ENCODE results near the gene SYNE3.

Gene SYNE3, protein sequence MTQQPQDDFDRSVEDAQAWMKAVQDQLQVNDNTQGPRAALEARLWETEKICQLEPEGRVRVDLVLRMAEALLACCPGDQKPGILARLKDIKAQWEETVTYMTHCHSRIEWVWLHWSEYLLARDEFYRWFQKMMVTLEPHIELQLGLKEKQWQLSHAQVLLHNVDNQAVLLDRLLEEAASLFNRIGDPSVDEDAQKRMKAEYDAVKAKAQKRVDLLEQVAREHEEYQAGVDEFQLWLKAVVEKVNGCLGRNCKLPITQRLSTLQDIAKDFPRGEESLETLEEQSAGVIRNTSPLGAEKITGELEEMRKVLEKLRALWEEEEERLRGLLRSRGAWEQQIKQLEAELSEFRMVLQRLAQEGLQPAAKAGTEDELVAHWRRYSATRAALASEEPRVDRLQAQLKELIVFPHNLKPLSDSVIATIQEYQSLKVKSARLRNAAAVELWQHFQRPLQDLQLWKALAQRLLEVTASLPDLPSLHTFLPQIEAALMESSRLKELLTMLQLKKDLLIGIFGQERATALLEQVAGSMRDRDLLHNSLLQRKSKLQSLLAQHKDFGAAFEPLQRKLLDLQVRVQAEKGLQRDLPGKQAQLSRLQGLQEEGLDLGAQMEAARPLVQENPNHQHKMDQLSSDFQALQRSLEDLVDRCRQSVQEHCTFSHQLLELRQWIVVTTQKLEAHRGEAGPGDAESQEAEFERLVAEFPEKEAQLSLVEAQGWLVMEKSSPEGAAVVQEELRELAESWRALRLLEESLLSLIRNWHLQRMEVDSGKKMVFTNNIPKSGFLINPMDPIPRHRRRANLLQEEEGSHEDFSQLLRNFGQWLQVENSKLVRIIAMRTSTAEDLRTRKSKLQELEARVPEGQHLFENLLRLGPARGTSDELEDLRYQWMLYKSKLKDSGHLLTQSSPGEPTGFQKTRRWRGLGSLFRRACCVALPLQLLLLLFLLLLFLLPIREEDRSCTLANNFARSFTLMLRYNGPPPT

DNA sequence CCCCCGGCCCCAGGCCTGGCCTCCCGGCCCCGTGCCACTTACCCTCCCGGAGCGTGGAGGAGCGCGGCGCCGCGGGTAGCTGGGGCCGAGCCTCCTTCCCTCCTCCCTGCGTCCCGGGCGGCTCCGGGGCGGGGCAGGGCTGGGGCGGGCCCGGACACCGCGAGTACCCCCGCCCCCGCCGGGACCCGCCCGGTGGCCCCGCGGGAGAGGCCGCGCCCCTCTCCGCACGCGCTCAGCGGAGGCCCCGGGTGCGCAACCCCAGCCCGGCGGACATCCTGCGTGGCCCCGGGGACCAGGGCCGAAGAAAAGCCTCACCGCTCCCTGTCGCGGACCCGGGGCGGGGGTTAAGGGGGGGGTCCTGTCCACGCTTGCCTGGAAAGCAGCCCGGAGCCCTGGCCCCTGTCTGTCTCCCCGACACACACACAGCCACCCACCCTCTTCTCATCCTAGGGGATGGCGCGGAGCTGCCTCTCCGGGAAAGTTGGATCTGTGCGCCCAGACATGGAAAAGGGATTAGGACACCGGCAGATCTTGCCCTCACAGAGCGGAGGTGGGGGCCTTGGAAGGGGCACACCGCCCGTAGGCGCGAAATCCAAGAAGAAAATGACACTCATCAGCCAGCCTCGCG is at the start of gene SYNE3:
SYNE3 (minus strand) TSS at position 97 of the 628 bp plus-strand sequence. CDS start 40,829 bp downstream, outside the sequence.
- Mint-ChIP-seq H3K27ac (peak within 1 kb of the TSS; percentile 98), H3K9me3 (no peaks in the 10 kb centered on the region), H3K27me3 (ENCODE audit: low read depth) (no peaks in the 10 kb centered on the region), H3K4me3 (peak within 1 kb of the TSS; percentile 93), H3K36me3 (ENCODE audit: low read depth) (peaks cover 16% of the 10 kb centered on the region), H3K4me1 (ENCODE audit: low read depth) (peaks cover 58% of the 10 kb centered on the region)

DNA sequence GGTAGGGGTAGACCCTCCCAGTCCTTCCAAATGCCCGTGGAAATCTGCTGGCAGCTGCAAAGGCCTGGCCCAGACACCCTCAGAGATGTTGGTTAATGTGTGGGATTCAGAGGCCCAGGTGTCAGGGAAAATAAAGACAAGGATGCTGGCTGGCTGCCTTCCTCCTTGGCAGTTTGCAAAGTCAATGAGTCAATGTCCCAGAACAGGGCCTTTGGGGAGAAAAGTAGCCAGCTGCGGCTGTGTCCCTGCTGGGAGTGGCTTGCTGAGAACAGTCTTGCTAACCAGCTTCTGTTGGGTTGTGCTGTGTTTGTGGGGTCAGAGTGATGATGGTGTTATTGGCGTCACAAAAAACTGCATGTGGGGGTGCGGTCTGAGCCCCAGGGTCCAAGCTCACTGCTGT is 47.6 kb upstream of the SYNE3 start:
- Mint-ChIP-seq H3K9me3 (no peaks in the 10 kb centered on the region), H3K4me1 (ENCODE audit: low read depth) (peaks cover 3% of the 10 kb centered on the region), H3K27me3 (ENCODE audit: low read depth) (peaks cover 10% of the 10 kb centered on the region), H3K27ac (no peak overlapping the region), H3K36me3 (ENCODE audit: low read depth) (no peaks in the 10 kb centered on the region), H3K4me3 (no peak overlapping the region)

DNA sequence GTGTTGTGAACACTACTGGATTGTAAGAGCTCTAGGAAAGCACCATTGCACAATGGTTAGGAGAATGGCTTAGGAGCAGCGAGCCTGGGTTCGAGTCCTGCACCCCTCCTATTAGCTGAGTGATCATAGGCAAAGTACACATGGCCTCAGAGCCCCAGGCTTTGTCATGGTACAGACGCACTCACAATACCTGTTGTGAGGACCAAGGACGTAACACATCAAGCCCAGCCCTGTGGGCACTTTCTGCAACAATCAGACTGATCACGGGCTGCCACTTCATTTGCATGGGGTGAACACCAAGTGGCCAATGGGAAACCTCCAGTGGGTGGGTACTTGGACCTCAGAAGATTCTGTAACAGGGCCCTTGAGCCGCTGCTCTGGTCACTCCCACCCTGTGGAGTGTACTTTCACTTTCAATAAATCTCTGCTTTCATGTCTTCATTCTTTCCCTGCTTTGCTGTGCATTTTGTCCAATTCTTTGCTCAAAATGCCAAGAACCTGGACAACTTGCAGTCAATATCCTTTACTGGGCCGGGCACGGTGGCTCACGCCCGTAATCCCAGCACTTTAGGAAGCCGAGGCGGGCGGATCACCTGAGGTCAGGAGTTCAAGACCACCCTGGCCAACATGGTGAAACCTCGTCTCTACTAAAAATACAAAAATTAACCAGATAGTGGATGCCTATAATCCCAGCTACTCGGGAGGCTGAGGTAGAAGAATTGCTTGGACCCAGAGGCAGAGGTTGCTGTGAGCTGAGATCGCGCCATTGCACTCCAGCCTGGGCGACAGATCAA is 46.6 kb upstream of the SYNE3 start:
- Mint-ChIP-seq H3K4me1 (ENCODE audit: low read depth) (peaks cover 3% of the 10 kb centered on the region), H3K27ac (no peak overlapping the region), H3K9me3 (no peaks in the 10 kb centered on the region), H3K36me3 (ENCODE audit: low read depth) (no peaks in the 10 kb centered on the region), H3K27me3 (ENCODE audit: low read depth) (peaks cover 4% of the 10 kb centered on the region), H3K4me3 (no peak overlapping the region)

DNA sequence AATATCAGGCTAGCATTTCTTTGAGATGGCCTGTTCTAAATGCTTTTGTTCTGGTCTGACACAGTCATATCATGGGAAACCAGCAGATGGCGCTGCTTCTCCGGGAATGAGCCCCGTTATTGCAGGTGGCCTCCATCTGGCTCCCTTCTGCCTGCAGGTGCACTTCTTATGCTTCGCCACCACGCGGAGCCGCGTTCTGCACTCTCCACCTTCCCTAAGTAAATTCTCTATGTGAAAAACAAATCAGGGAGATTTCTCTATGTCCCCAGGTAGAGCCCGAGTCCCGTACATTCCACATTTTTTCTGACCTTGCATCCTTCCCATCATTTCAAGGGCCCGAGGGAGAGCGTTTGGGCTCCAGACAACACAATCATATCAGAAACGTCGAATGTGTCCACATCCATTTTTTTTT is 44.6 kb upstream of the SYNE3 start:
- H3K4me1 Mint-ChIP-seq (ENCODE audit: low read depth), result peaks cover 3% of the 10 kb centered on the region
- H3K4me3 Mint-ChIP-seq, result no peak overlapping the region
- H3K9me3 Mint-ChIP-seq, result no peaks in the 10 kb centered on the region
- H3K27me3 Mint-ChIP-seq (ENCODE audit: low read depth), result peaks cover 4% of the 10 kb centered on the region
- H3K36me3 Mint-ChIP-seq (ENCODE audit: low read depth), result no peaks in the 10 kb centered on the region
- no peak overlapping the region for H3K27ac Mint-ChIP-seq

DNA sequence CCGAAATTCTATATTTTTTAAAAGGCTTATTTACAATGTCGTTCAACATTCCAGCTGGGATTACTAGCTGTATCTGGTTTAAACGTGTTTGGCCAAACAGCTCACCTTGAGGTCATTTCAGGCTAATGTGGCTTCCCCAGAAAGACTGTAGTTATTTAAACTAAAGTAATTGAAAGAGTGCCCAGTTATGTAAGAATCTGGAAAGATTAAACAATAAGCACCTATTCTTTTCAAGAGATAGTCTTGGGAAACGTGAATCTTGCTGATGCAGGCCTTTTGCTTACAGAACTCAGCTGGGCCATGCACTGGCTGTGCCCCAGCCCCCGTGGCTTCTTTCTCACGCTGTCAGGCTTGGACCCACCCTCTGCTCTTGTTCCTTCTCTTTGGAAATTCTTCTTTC is 42.8 kb upstream of the SYNE3 start:
- H3K9me3 Mint-ChIP-seq, result no peaks in the 10 kb centered on the region
- H3K36me3 Mint-ChIP-seq (ENCODE audit: low read depth), result no peaks in the 10 kb centered on the region
- H3K4me3 Mint-ChIP-seq, result no peak overlapping the region
- H3K27ac Mint-ChIP-seq, result no peak overlapping the region
- H3K27me3 Mint-ChIP-seq (ENCODE audit: low read depth), result peaks cover 4% of the 10 kb centered on the region
- H3K4me1 Mint-ChIP-seq (ENCODE audit: low read depth), result peaks cover 3% of the 10 kb centered on the region

DNA sequence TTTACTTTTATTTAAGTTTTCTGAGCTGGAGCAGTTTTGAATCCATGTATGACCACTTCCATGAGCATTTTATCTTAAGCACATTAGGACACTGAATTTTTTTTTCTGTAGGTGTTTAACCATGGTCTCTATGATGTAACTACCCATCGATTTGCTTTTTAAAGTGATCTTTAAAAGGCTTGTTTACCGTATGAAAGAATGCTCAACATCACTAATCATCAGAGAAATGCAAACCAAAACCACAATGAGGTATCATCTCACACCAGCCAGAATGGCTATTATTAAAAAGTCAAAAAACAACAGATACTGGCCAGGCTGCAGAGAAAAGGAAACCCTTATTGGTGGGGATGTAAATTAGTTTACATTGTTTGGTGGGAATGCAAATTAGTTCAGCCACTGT is 41.4 kb upstream of the SYNE3 start:
- no peaks in the 10 kb centered on the region for H3K36me3 Mint-ChIP-seq (ENCODE audit: low read depth)
- H3K9me3 Mint-ChIP-seq, result no peaks in the 10 kb centered on the region
- peaks cover 4% of the 10 kb centered on the region for H3K27me3 Mint-ChIP-seq (ENCODE audit: low read depth)
- no peak overlapping the region for H3K4me3 Mint-ChIP-seq
- no peak overlapping the region for H3K27ac Mint-ChIP-seq
- peaks cover 3% of the 10 kb centered on the region for H3K4me1 Mint-ChIP-seq (ENCODE audit: low read depth)

DNA sequence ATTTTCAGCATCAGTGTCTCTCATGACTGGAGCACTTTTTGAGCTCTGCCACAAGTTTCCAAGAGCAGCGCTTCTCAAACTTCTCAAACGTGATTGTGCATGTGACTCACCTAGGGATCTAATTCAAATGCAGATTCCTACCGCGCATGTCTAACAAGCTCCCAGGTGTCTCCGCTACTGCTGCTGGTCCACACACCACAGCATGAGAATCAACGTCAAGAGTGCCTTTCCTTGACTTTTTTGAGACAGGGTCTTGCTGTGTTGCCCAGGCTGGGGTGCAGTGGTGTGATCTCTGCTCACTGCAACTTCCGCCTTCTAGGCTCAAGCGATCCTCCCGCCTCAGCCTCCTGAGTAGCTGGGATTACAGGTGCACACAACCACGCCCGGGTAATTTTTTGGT is 40.8 kb upstream of the SYNE3 start:
- no peak overlapping the region for H3K4me3 Mint-ChIP-seq
- H3K27me3 Mint-ChIP-seq (ENCODE audit: low read depth), result peaks cover 4% of the 10 kb centered on the region
- no peaks in the 10 kb centered on the region for H3K36me3 Mint-ChIP-seq (ENCODE audit: low read depth)
- no peaks in the 10 kb centered on the region for H3K9me3 Mint-ChIP-seq
- peaks cover 3% of the 10 kb centered on the region for H3K4me1 Mint-ChIP-seq (ENCODE audit: low read depth)
- H3K27ac Mint-ChIP-seq, result no peak overlapping the region

DNA sequence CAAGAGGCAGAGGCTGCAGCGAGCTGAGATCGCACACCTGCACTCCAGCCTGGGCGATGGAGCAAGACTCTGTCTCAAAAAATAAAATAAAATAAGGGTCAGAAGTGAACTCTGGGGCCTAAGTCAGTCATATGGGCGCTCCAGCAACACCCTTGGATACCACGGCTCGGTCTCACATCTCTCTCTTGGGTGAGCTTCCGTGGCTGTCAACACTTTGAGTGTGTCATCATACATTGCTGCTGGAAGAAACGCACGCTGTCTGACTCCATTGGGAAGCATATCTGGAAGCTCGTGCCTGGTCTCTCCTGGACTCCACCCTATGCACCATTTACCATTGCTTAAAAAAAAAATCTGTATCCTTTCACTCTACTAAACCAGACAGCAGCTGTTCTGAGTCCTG is 38.6 kb upstream of the SYNE3 start:
- no peaks in the 10 kb centered on the region for H3K36me3 Mint-ChIP-seq (ENCODE audit: low read depth)
- no peaks in the 10 kb centered on the region for H3K9me3 Mint-ChIP-seq
- H3K27ac Mint-ChIP-seq, result no peak overlapping the region
- H3K4me3 Mint-ChIP-seq, result no peak overlapping the region
- H3K27me3 Mint-ChIP-seq (ENCODE audit: low read depth), result no peaks in the 10 kb centered on the region
- H3K4me1 Mint-ChIP-seq (ENCODE audit: low read depth), result no peaks in the 10 kb centered on the region

DNA sequence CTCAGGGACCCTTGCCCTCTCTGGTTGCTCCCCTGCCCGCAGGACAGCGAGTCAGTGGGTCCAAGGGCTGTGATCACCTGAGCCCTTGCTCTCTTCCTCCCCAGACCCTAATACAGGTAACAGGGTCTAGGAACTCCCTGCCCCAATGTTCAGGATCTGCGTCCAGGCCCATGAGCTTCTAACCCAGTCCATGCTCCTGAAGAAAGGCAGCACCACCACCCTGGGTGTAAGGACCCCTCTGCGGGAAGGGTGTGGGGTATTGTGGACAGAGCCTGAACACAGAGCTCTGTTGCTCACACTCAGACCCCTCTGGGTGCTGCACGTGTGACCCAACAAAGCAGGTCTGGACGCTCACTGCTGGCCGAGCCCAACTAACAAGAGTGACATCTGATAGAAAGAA is 36.7 kb upstream of the SYNE3 start:
- Mint-ChIP-seq H3K9me3 (no peaks in the 10 kb centered on the region), H3K4me1 (ENCODE audit: low read depth) (no peaks in the 10 kb centered on the region), H3K27ac (no peak overlapping the region), H3K36me3 (ENCODE audit: low read depth) (no peaks in the 10 kb centered on the region), H3K4me3 (no peak overlapping the region), H3K27me3 (ENCODE audit: low read depth) (no peaks in the 10 kb centered on the region)

DNA sequence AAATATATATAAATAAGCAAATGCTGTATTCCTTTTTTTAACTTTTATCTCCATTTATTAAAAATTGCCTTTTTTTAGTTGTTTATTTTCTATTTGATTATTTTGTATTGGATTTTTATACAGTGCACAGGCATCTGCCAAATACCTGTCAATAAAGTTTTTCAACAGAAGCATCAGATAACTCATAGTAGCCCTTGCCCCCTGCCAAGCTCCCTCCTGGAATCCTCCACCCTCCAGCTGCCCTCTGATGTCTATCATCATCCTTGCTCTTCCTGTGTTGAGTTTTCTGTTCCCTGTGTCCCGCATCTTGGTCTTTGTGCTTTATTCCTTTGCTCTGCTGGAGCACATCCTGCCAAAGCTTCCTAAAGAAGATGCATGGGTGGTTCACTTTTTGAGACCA is 35.0 kb upstream of the SYNE3 start:
- Mint-ChIP-seq H3K27me3 (ENCODE audit: low read depth) (no peaks in the 10 kb centered on the region), H3K4me3 (no peak overlapping the region), H3K9me3 (no peaks in the 10 kb centered on the region), H3K4me1 (ENCODE audit: low read depth) (no peaks in the 10 kb centered on the region), H3K27ac (no peak overlapping the region), H3K36me3 (ENCODE audit: low read depth) (no peaks in the 10 kb centered on the region)

DNA sequence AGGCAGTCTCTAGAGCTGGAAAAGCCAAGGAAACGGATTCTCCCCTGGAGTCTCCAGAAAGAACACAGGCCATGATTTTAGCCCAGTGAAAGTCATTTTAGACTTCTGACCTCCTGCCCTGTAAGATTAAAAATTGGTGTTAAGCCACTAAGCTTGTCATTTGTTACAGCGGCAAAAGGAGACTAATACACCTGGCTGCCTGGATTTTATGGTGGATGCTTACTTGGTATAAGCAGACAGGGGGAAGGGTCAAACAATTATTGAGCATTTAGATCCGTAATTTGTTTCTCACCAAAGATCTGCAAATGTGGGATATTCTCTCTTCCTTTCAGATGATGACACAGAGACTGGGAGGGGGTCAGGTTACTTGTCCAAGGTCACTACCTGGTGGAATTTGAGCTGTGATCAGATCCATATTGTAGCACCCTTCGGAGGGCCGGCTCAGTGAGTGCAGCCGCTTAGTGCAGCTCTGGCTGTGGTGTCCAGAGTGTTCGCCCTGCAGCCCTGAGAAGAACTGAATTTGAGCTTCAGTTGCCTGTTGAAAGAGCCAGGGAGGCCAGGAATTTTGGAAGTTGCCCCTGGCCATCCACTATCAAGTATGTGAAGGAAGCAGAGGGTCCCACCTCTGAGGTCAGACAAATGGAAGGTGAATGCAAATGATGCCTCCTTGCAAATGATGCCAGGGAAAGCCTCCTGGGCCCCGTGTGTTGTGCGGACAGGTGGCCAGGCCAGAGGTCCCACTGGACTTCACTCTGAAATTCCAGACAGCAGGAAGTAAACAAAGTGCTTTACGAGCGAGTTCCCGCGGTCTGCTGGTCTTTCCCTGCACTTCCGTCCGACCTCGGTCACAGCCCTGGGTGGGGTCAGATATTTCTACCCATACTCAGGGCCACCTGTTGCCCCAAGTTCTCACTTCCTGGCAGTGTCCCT is 33.5 kb upstream of the SYNE3 start:
- no peak overlapping the region for H3K27ac Mint-ChIP-seq

DNA sequence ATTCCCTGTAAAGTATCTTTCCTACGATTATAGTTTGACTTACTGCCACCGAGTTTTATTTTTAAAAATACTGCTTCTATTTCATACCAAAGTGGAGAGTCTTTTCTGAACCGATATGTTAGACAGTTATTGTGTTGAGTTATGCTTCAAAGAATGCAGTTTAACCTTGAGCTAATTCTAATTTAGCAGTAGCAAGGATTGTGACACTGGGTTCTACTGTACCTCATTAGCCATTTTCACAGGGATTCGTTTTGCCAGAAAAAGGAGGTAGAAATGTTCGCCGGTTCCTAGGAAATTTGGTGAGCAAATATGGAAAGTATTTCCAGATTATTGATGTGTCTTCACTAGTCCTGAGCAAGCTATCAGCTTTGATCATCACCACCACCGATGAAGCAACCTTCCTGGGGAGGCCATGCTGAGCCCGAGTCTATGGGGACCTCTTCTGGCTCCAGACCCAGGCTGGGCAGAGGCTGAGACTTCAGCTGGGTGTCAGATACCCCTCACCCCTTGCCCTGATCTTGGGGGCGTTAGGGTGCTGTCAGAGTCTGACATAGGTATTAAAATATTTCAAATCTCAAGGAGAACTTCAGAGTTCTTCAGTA is 32.0 kb upstream of the SYNE3 start:
- Mint-ChIP-seq H3K36me3 (ENCODE audit: low read depth) (peaks cover 2% of the 10 kb centered on the region), H3K27ac (no peak overlapping the region), H3K27me3 (ENCODE audit: low read depth) (no peaks in the 10 kb centered on the region), H3K4me1 (ENCODE audit: low read depth) (no peaks in the 10 kb centered on the region), H3K9me3 (no peaks in the 10 kb centered on the region), H3K4me3 (no peak overlapping the region)

More for the DNA sequence above, 33.5 kb upstream of the SYNE3 start:
- Mint-ChIP-seq H3K4me3 (no peak overlapping the region), H3K36me3 (ENCODE audit: low read depth) (peaks cover under 1% of the 10 kb centered on the region), H3K9me3 (no peaks in the 10 kb centered on the region), H3K27me3 (ENCODE audit: low read depth) (no peaks in the 10 kb centered on the region), H3K4me1 (ENCODE audit: low read depth) (no peaks in the 10 kb centered on the region)
